Left renal cortex interstitium (tissue), 4 donors: ENCODE results near the gene TMEM214. TPM values are rescaled to one million over a fixed set of nuclear protein-coding genes. Genes with fewer than 3 reads are reported as not detected.

ENCODE experiments used
- DNase-seq, 4 donors: peaks; one replicate each; pipeline ENCODE4 v3.0.0-alpha.2; 2013; ENCODE audit warnings: low read depth in 4 of 4, low spot score in 2 of 4, missing footprints in 1 of 4
- polyA plus RNA-seq, 4 donors: library from polyadenylated mRNA; unstranded; fragments of 120-200 nt; gene quantifications; one replicate each; pipeline ENCODE4 v1.2.1, GENCODE V29; 2013; ENCODE audit not compliant: insufficient read length in 4 of 4

The TMEM214 gene, protein sequence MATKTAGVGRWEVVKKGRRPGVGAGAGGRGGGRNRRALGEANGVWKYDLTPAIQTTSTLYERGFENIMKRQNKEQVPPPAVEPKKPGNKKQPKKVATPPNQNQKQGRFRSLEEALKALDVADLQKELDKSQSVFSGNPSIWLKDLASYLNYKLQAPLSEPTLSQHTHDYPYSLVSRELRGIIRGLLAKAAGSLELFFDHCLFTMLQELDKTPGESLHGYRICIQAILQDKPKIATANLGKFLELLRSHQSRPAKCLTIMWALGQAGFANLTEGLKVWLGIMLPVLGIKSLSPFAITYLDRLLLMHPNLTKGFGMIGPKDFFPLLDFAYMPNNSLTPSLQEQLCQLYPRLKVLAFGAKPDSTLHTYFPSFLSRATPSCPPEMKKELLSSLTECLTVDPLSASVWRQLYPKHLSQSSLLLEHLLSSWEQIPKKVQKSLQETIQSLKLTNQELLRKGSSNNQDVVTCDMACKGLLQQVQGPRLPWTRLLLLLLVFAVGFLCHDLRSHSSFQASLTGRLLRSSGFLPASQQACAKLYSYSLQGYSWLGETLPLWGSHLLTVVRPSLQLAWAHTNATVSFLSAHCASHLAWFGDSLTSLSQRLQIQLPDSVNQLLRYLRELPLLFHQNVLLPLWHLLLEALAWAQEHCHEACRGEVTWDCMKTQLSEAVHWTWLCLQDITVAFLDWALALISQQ
- polyA plus RNA-seq = 10 to 100 TPM; 52.6 to 75.7 (median 61.0) TPM

- DNase-seq = peak in 2 of 4 donors; percentile 67 to 71
Observed at GRCh38 chr2:27032495-27033252, at the start of gene TMEM214. TMEM214 (plus strand) TSS chr2:27032965; CDS start chr2:27033016, 51 bp downstream.

- no peak for DNase-seq
Observed at GRCh38 chr2:26983746-26984145, 49.0 kb upstream of the TMEM214 start.

DNA sequence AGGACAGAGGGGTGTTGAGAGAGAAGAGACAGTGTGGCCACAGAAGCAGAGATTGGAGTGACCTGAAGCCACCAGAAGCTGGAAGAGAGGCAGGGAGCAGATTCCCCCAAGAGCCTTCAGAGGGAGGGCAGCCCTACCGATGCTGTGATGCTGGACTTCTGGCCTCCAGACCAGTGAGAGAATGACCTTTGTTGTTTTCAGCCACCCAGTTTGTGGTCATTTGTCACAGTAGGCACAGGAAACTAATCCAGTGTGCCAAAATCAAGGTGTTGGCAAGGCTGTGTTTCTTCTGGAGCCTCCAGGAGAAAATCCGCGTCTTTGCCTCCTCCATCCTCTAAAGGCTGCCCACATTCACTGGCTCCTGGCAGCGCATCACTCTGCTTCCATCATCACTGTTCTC lies 47.0 kb upstream of the TMEM214 start:
- no peak for DNase-seq

DNA sequence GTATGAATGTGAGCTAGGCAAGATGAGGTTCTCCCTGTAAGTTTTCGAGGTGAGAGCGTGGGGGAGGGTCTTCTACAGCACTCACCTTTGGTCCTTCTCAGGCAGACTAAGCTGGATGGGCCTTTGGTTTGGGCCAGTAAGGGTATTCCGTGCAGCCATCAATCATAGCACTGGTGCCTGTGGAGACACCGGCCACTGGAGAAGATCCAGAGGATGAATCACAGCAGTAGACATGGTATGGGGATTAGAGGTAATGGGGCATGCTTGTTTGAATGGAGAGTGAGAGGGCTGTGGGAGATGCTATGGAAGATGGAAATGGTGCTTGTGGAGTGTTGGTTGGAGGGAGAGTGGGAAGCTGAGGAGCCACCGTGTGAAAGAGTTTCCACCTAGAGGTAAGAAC lies 46.2 kb upstream of the TMEM214 start:
- no peak for DNase-seq

DNA sequence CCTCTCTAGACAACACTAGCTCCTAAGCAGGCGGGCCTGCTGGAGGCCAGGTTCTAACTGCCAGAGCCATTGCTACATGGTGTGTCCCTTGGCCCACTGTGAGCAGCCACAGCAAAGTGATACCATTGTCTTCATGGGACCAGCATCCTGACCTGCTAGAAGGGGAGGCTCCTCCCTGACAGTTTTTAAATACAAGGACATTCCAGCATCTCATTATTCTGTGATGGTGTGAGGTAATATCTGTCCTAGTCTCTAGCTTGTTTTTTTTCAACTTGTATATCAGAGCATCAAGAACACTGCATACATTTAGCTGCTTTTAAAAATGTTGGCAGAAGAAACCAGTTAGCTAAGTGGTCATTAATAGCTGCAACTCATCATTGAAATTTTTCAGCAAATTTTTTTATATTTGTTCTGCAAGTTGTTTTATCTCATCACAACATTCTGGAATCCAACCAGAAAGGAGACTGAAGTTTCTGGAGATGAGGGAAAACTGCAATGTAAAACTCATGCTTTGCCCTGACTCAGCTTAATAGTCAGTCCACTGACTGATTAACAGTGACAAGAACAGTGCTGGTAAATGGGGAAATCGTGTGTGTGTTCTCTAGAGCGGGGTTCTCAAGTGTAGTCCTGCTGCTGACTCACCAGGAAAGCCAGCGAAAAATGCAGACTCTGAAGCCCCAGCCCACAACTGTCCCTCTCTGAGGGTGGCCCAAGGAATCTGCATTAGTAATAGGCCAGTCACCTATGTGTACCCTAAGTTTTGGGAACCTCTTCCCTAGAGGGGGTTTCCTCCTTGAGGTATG lies 44.5 kb upstream of the TMEM214 start:
- DNase-seq = no peak

GRCh38 chr2:26989156-26989555 lies 43.6 kb upstream of the TMEM214 start:
- no peak for DNase-seq

DNA sequence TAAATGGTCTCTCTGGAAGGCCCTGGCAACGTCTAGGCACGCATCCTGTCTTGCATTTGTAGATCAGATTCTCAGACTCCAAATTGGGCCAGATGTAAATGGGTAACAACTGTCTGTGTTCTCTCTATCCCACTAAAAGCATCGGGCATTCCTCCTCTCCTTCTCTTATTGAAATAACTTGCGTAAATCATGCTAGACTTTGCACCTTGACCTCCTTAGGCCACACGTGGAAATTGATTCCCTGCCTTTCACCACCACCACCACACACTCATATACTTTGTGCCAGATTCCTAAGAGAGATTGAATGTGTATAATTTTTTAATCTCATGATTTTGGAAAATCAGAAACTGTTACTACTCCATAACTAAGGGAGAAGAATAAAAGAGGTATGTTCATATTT lies 41.0 kb upstream of the TMEM214 start:
- DNase-seq = no peak

DNA sequence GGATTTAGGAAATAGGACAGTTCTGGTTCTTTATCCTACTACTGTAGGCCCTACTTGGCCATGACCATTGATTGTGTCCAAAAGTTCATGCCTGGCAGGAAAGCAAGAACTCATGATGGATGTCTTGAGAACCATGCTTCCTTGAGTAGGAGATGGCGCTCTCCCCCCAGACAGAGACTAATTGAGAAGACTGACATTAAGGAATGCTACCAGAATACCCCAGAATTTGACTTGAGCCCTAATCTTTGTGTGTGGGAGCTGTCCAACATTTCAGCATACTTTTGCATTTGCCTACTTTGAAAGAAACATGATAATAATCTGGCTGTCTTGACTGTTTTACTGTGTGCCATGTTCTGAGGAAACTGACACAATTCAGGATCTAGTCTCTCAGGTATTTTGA lies 39.0 kb upstream of the TMEM214 start:
- DNase-seq = peak in 1 of 4 donors; percentile 3

DNA sequence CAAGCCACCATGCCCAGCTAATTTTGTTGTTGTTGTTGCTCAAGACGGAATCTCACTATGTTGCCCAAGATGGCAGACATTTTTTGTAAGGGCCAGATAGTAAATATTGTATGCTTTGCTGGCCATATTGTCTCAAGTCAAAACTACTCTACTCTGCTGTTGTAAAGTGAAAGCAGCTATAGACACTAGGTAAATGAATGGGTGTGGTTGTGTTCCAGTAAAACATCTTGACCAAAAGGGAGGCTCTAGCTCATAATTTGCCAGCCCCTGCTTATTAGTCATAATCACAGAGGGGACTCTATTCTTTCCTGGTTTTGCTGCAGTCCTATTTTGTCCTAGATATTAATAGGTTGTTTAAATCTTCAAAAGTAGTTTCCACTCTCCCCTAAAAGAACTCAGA lies 37.8 kb upstream of the TMEM214 start:
- no peak for DNase-seq

- DNase-seq = no peak
Observed at GRCh38 chr2:26997394-26997793, 35.4 kb upstream of the TMEM214 start.

GRCh38 chr2:26998323-26998722 lies 34.4 kb upstream of the TMEM214 start:
- DNase-seq = no peak

DNA sequence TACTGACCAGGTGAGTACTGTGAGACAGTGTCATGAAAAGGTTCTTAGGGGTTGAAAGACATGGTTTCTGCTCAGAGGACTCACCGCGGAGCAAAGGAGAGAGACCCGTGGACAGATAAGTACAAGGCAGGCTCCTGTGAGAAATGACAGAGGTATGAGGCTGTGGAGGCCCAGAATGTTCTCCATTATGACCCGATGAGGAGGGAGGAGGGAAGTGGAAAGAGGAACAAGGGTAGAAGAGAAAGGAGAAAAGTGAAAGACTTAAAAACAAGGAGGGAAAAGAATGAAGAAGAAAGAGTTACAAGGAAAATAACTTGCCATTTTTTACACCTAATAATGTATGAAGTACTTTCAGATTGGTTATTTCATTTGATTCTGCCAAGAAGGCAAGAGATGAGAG lies 32.5 kb upstream of the TMEM214 start:
- no peak for DNase-seq

GRCh38 chr2:27000995-27001394 lies 31.8 kb upstream of the TMEM214 start:
- DNase-seq = no peak

GRCh38 chr2:27001950-27002349 lies 30.8 kb upstream of the TMEM214 start:
- DNase-seq = no peak

GRCh38 chr2:27003007-27003406 lies 29.8 kb upstream of the TMEM214 start:
- DNase-seq = no peak

GRCh38 chr2:27003857-27004256 lies 28.9 kb upstream of the TMEM214 start:
- no peak for DNase-seq

- DNase-seq = no peak
Observed at GRCh38 chr2:27006602-27007415, 26.0 kb upstream of the TMEM214 start.

- no peak for DNase-seq
Observed at GRCh38 chr2:27007416-27008374, 25.1 kb upstream of the TMEM214 start.
